ENCODE data around the gene PLSCR1.
"Not testable (repeated sequence)": the region's sequence is repeated elsewhere in the genome, so short reads cannot be mapped to it uniquely, and the experiment has no call there.

PLSCR1 gene

GRCh38 chr3:146550070-146550615 is 5.7 kb upstream of the PLSCR1 start:
- DNase-seq (ENCODE audit: low read depth in 1 of 2, low spot score in 1 of 2), result no peak

- DNase-seq (ENCODE audit: low read depth in 1 of 2, low spot score in 1 of 2), result no peak
These were observed 2.9 kb upstream of the PLSCR1 start for GRCh38 chr3:146547235-146547835.

GRCh38 chr3:146546366-146546965 is 2.1 kb upstream of the PLSCR1 start:
- no peak for DNase-seq (ENCODE audit: low read depth in 1 of 2, low spot score in 1 of 2)

GRCh38 chr3:146544929-146545528 is 622 bp upstream of the PLSCR1 start:
- no peak for DNase-seq (ENCODE audit: low read depth in 1 of 2, low spot score in 1 of 2)

- DNase-seq (ENCODE audit: low read depth in 1 of 2, low spot score in 1 of 2), result no peak
These were observed 876 bp downstream of the PLSCR1 start for GRCh38 chr3:146543461-146544001.

- no peak for DNase-seq (ENCODE audit: low read depth in 1 of 2, low spot score in 1 of 2)
These were observed 1.4 kb downstream of the PLSCR1 start for GRCh38 chr3:146542978-146543377.

GRCh38 chr3:146542179-146542578 is 2.2 kb downstream of the PLSCR1 start:
- DNase-seq (ENCODE audit: low read depth in 1 of 2, low spot score in 1 of 2), result no peak

- no peak for DNase-seq (ENCODE audit: low read depth in 1 of 2, low spot score in 1 of 2)
These were observed 3.4 kb downstream of the PLSCR1 start for GRCh38 chr3:146540978-146541377.

GRCh38 chr3:146540236-146540635 is 4.2 kb downstream of the PLSCR1 start:
- DNase-seq (ENCODE audit: low read depth in 1 of 2, low spot score in 1 of 2), result no peak

GRCh38 chr3:146539315-146539714 is 5.1 kb downstream of the PLSCR1 start:
- no peak for DNase-seq (ENCODE audit: low read depth in 1 of 2, low spot score in 1 of 2)

GRCh38 chr3:146537603-146538002 is 6.8 kb downstream of the PLSCR1 start:
- DNase-seq (ENCODE audit: low read depth in 1 of 2, low spot score in 1 of 2), result no peak

- no peak for DNase-seq (ENCODE audit: low read depth in 1 of 2, low spot score in 1 of 2)
These were observed 7.7 kb downstream of the PLSCR1 start for GRCh38 chr3:146536681-146537080.

GRCh38 chr3:146532406-146532805 is 12.0 kb downstream of the PLSCR1 start:
- DNase-seq (ENCODE audit: low read depth in 1 of 2, low spot score in 1 of 2), result no peak

- no peak for DNase-seq (ENCODE audit: low read depth in 1 of 2, low spot score in 1 of 2)
These were observed 13.8 kb downstream of the PLSCR1 start for GRCh38 chr3:146530609-146531008.

- no peak for DNase-seq (ENCODE audit: low read depth in 1 of 2, low spot score in 1 of 2)
These were observed 15.4 kb downstream of the PLSCR1 start for GRCh38 chr3:146529021-146529420.

GRCh38 chr3:146524961-146525360 is 19.4 kb downstream of the PLSCR1 start:
- no peak for DNase-seq (ENCODE audit: low read depth in 1 of 2, low spot score in 1 of 2)

GRCh38 chr3:146523531-146523930 is 20.9 kb downstream of the PLSCR1 start:
- DNase-seq (ENCODE audit: low read depth in 1 of 2, low spot score in 1 of 2), result no peak

GRCh38 chr3:146522174-146523158 is 21.9 kb downstream of the PLSCR1 start:
- DNase-seq (ENCODE audit: low read depth in 1 of 2, low spot score in 1 of 2), result not testable (repeated sequence)

GRCh38 chr3:146521394-146521793 is 23.0 kb downstream of the PLSCR1 start:
- DNase-seq (ENCODE audit: low read depth in 1 of 2, low spot score in 1 of 2), result no peak

GRCh38 chr3:146519810-146520209 is 24.6 kb downstream of the PLSCR1 start:
- no peak for DNase-seq (ENCODE audit: low read depth in 1 of 2, low spot score in 1 of 2)
